T follicular helper cell (primary cell): ENCODE measurements around the gene ACTG2.

ENCODE experiments used
- DNase-seq: peaks from one replicate; pipeline ENCODE4 v3.0.0-alpha.2; 2020; ENCODE audit warnings: low read depth

Gene ACTG2

GRCh38 chr2:73969356-73969755 is 76.5 kb downstream of the ACTG2 start:
- DNase-seq: no peak
